ENCODE measurements around the gene PPARG. TPM values are rescaled to one million over a fixed set of nuclear protein-coding genes. Genes with fewer than 3 reads are reported as not detected.

PPARG gene
- total and polyA plus RNA-seq, 2 of the 13 experiments (the other 11 are each of a cell fraction or from before 2014, with no cell fraction given) = 13.9 to 58.3 TPM

- TF ChIP-seq NFAT5 (CRISPR knock-in tag; IDR thresholded peaks at IDR 0.05) = no peak
- peak; percentile 72; the same call in 1 of the 2 replicates for TF ChIP-seq AKAP8 (CRISPR knock-in tag; IDR thresholded peaks at IDR 0.05)
- TF ChIP-seq SRSF9 (IDR thresholded peaks at IDR 0.05; ENCODE audit: borderline replicate concordance, insufficient read depth, low read depth, low read length, poor library complexity, severe bottlenecking) = no peak
- TF ChIP-seq ZNF7 (CRISPR knock-in tag; IDR thresholded peaks at IDR 0.05) = no peak
- TF ChIP-seq MIXL1 (CRISPR knock-in tag; IDR thresholded peaks at IDR 0.05) = peak; percentile 84
- peak; percentile 92 for TF ChIP-seq ZNF343 (CRISPR knock-in tag; IDR thresholded peaks at IDR 0.05)
- TF ChIP-seq ZFYVE20 (CRISPR knock-in tag; IDR thresholded peaks at IDR 0.05; ENCODE audit: borderline replicate concordance, low read depth) = no peak
- TF ChIP-seq MAF1 (CRISPR knock-in tag; IDR thresholded peaks at IDR 0.05; ENCODE audit: borderline replicate concordance) = no peak
- peak; percentile 16; the same call in 1 of the 2 replicates for TF ChIP-seq SOX13 (IDR thresholded peaks at IDR 0.05)
- peak in 1 of 2 experiments; percentile 88; a peak in 2 of 4 replicates for TF ChIP-seq SOX13 (CRISPR knock-in tag; conservative IDR thresholded peaks at IDR 0.05 in 1 of 2, IDR thresholded peaks at IDR 0.05 in 1 of 2)
- TF ChIP-seq, protein P1, sequence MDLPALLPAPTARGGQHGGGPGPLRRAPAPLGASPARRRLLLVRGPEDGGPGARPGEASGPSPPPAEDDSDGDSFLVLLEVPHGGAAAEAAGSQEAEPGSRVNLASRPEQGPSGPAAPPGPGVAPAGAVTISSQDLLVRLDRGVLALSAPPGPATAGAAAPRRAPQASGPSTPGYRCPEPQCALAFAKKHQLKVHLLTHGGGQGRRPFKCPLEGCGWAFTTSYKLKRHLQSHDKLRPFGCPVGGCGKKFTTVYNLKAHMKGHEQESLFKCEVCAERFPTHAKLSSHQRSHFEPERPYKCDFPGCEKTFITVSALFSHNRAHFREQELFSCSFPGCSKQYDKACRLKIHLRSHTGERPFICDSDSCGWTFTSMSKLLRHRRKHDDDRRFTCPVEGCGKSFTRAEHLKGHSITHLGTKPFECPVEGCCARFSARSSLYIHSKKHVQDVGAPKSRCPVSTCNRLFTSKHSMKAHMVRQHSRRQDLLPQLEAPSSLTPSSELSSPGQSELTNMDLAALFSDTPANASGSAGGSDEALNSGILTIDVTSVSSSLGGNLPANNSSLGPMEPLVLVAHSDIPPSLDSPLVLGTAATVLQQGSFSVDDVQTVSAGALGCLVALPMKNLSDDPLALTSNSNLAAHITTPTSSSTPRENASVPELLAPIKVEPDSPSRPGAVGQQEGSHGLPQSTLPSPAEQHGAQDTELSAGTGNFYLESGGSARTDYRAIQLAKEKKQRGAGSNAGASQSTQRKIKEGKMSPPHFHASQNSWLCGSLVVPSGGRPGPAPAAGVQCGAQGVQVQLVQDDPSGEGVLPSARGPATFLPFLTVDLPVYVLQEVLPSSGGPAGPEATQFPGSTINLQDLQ (CRISPR knock-in tag; IDR thresholded peaks at IDR 0.05) = no peak
- TF ChIP-seq ZNF350 (CRISPR knock-in tag; IDR thresholded peaks at IDR 0.05; ENCODE audit: borderline replicate concordance, low read depth) = peak; percentile 39; the same call in 1 of the 2 replicates
- no peak for TF ChIP-seq ELF1 (CRISPR knock-in tag; IDR thresholded peaks at IDR 0.05)
- peak; percentile 89 for TF ChIP-seq GATAD2A (CRISPR knock-in tag; IDR thresholded peaks at IDR 0.05)
- TF ChIP-seq ZBTB1 (CRISPR knock-in tag; IDR thresholded peaks at IDR 0.05; ENCODE audit: borderline replicate concordance) = no peak
- TF ChIP-seq TBX2 (CRISPR knock-in tag; IDR thresholded peaks at IDR 0.05; ENCODE audit: borderline replicate concordance) = peak; percentile 95
- no peak for TF ChIP-seq KAT2B (IDR thresholded peaks at IDR 0.05; ENCODE audit: borderline replicate concordance, low read depth, low read length)
- no peak for TF ChIP-seq CBX2 (IDR thresholded peaks at IDR 0.05; ENCODE audit: low read depth, low read length)
- no peak for TF ChIP-seq CBX2 (CRISPR knock-in tag; IDR thresholded peaks at IDR 0.05; ENCODE audit: low read depth)
- peak; percentile 29; the same call in 1 of the 2 replicates for TF ChIP-seq ZNF569 (CRISPR knock-in tag; IDR thresholded peaks at IDR 0.05; ENCODE audit: borderline replicate concordance)
These were observed 163.8 kb downstream of the PPARG start (continued) for GRCh38 chr3:12452361-12453330.

Measured in HepG2 (cell line).